A172 (cell line): ENCODE results near the gene SYNPO2. TPM values are rescaled to one million over a fixed set of nuclear protein-coding genes. Genes with fewer than 3 reads are reported as not detected.
"Not testable (repeated sequence)": the region's sequence is repeated elsewhere in the genome, so short reads cannot be mapped to it uniquely, and the experiment has no call there.

ENCODE experiments used
- DNase-seq: peaks from one replicate; pipeline ENCODE4 v3.0.0-alpha.2; 2015; ENCODE audit warnings: low spot score
- total RNA-seq: library from RNA; depleted of rRNA; stranded (reverse); fragments of >200 nt; shearing (Covaris generic); gene quantifications from 2 replicates; pipeline ENCODE4 v1.2.3, GENCODE V29; 2014

SYNPO2 gene
- total RNA-seq, 1 experiment from 2014 or later, result 0.07 TPM

GRCh38 chr4:119067670-119068360, 179.2 kb downstream of the SYNPO2 start:
- not testable (repeated sequence) for DNase-seq

GRCh38 chr4:119068529-119068962, 179.9 kb downstream of the SYNPO2 start:
- peak; percentile 2 for DNase-seq

- DNase-seq, result no peak
These were observed 181.6 kb downstream of the SYNPO2 start for GRCh38 chr4:119070301-119070700.

GRCh38 chr4:119080721-119081541, 192.3 kb downstream of the SYNPO2 start:
- DNase-seq, result no peak

- no peak for DNase-seq
These were observed 192.8 kb downstream of the SYNPO2 start for GRCh38 chr4:119081542-119081859.

- DNase-seq, result no peak
These were observed 193.3 kb downstream of the SYNPO2 start for GRCh38 chr4:119081943-119082342.

GRCh38 chr4:119082661-119083060, 194.0 kb downstream of the SYNPO2 start:
- no peak for DNase-seq

- no peak for DNase-seq
These were observed 195.9 kb downstream of the SYNPO2 start for GRCh38 chr4:119084513-119084912.

GRCh38 chr4:119087121-119087520, 198.5 kb downstream of the SYNPO2 start:
- no peak for DNase-seq

- no peak for DNase-seq
These were observed 199.0 kb downstream of the SYNPO2 start for GRCh38 chr4:119087656-119088055.

- DNase-seq, result no peak
These were observed 204.6 kb downstream of the SYNPO2 start for GRCh38 chr4:119093042-119093827.

- DNase-seq, result no peak
These were observed 208.7 kb downstream of the SYNPO2 start for GRCh38 chr4:119097282-119097900.

- DNase-seq, result no peak
These were observed 209.7 kb downstream of the SYNPO2 start for GRCh38 chr4:119098306-119098705.

- DNase-seq, result peak; percentile 72
These were observed 210.7 kb downstream of the SYNPO2 start for GRCh38 chr4:119099227-119099810.

GRCh38 chr4:119100655-119101054, 212.0 kb downstream of the SYNPO2 start:
- DNase-seq, result no peak

- DNase-seq, result peak; percentile 97
These were observed 214.6 kb downstream of the SYNPO2 start for GRCh38 chr4:119103263-119103662.

- DNase-seq, result no peak
These were observed 216.1 kb downstream of the SYNPO2 start for GRCh38 chr4:119104644-119105273.

GRCh38 chr4:119105605-119106004, 217.0 kb downstream of the SYNPO2 start:
- DNase-seq, result no peak

- DNase-seq, result peak; percentile 29
These were observed 217.7 kb downstream of the SYNPO2 start for GRCh38 chr4:119106036-119107000.

GRCh38 chr4:119110121-119110520, 221.5 kb downstream of the SYNPO2 start:
- DNase-seq, result no peak
